H1 (cell line): ENCODE results near the gene PRKCH. TPM values are rescaled to one million over a fixed set of nuclear protein-coding genes. Genes with fewer than 3 reads are reported as not detected.

ENCODE experiments used
- CTCF ChIA-PET: fragments of 300-600 bp; sonication (Branson Sonifier 250); formaldehyde crosslinking; loops from one replicate; lab custom pipeline; 2021; ENCODE audit not compliant: partially characterized antibody; lab: Charles Lee
- POLR2A ChIA-PET: fragments of 300-600 bp; sonication (Branson Sonifier 250); formaldehyde crosslinking; loops from one replicate; lab custom pipeline; 2021; ENCODE audit warnings: inconsistent platforms; ENCODE audit not compliant: partially characterized antibody; lab: Charles Lee
- DNase-seq, 2 experiments: peaks; one replicate each; pipeline versions ENCODE4 v3.0.0 to v3.0.0-alpha.2; 2010 to 2022; ENCODE audit warnings: low spot score in 2 of 2, low read depth in 1 of 2, mixed read lengths in 1 of 2
- FAIRE-seq: peaks from 2 replicates; lab custom pipeline; 2011; peaks lifted over from hg19 to GRCh38; lab: Jason Lieb, UNC
- H2AFZ ChIP-seq: 2 replicates; pipeline ENCODE4 v1.8.1; 2012; ENCODE audit warnings: low read length, inconsistent platforms
- H2AK5ac ChIP-seq: 2 replicates; pipeline ENCODE4 v1.6.1; 2013; ENCODE audit warnings: low read depth, low read length
- H2BK120ac ChIP-seq: replicated peaks from 2 replicates; pipeline ENCODE3; 2013; ENCODE audit warnings: low read depth, low read length, inconsistent platforms
- H2BK12ac ChIP-seq: 2 replicates; pipeline ENCODE4 v1.6.1; 2013; ENCODE audit warnings: low read depth, low read length
- H2BK15ac ChIP-seq: 2 replicates; pipeline ENCODE4 v1.6.1; 2013; ENCODE audit warnings: low read length
- H2BK20ac ChIP-seq: 2 replicates; pipeline ENCODE4 v1.6.1; 2013; ENCODE audit warnings: low read length
- H2BK5ac ChIP-seq: 2 replicates; pipeline ENCODE4 v1.6.1; 2013; ENCODE audit warnings: low read depth, low read length
- H3K14ac ChIP-seq: 2 replicates; pipeline ENCODE4 v1.6.1; 2013; ENCODE audit warnings: inconsistent platforms; ENCODE audit not compliant: insufficient read length
- H3K18ac ChIP-seq: 2 replicates; pipeline ENCODE4 v1.6.1; 2013; ENCODE audit warnings: low read length; ENCODE audit errors: extremely low read depth
- H3K23ac ChIP-seq: 2 replicates; pipeline ENCODE4 v1.6.1; 2013; ENCODE audit warnings: inconsistent platforms; ENCODE audit not compliant: insufficient read length
- H3K23me2 ChIP-seq: 2 replicates; pipeline ENCODE4 v1.6.1; 2013; ENCODE audit warnings: low read depth, low read length
- H3K27ac ChIP-seq: 2 replicates; pipeline ENCODE4 v1.6.1; 2011; ENCODE audit warnings: low read depth, low read length, inconsistent platforms
- H3K27me3 ChIP-seq, 4 experiments: replicated peaks in 1 of 4; 1 replicate in 1 of 4; 2 replicates in 3 of 4; pipeline versions ENCODE4 v1.6.1 to v1.8.1; 2011 to 2013; ENCODE audit warnings: low read length in 3 of 4, mild to moderate bottlenecking in 3 of 4, inconsistent platforms in 2 of 4, mixed read lengths in 2 of 4, moderate library complexity in 1 of 4; ENCODE audit not compliant: control insufficient read depth in 3 of 4, insufficient read depth in 3 of 4; ENCODE audit errors: extremely low read depth in 1 of 4
- H3K36me3 ChIP-seq, 4 experiments: 2 replicates each; pipeline versions ENCODE4 v1.6.1 to v1.8.1; 2011 to 2013; ENCODE audit warnings: mild to moderate bottlenecking in 4 of 4, low read length in 3 of 4, moderate library complexity in 2 of 4, control low read depth in 1 of 4, inconsistent platforms in 1 of 4; ENCODE audit not compliant: insufficient read depth in 4 of 4, control insufficient read depth in 2 of 4
- H3K4ac ChIP-seq: replicated peaks from 2 replicates; pipeline ENCODE3; 2013; ENCODE audit warnings: low read length, low read depth, mixed read lengths, inconsistent platforms; ENCODE audit not compliant: insufficient read length
- H3K4me1 ChIP-seq, 4 experiments: replicated peaks in 1 of 4; 1 replicate in 1 of 4; 2 replicates in 3 of 4; pipeline versions ENCODE4 v1.6.1 to v1.8.1; 2011 to 2013; ENCODE audit warnings: low read length in 3 of 4, inconsistent platforms in 2 of 4, mixed read lengths in 1 of 4; ENCODE audit not compliant: insufficient read depth in 4 of 4, control insufficient read depth in 3 of 4
- H3K4me2 ChIP-seq, 2 experiments: 2 replicates each; pipeline versions ENCODE4 v1.6.1 to v1.8.1; 2011 to 2013; ENCODE audit warnings: low read depth in 2 of 2, low read length in 2 of 2, control low read depth in 1 of 2, inconsistent platforms in 1 of 2, mild to moderate bottlenecking in 1 of 2; ENCODE audit not compliant: insufficient read depth in 1 of 2
- H3K4me3 ChIP-seq, 4 experiments: fragments of 200-600, 300-600 bp in 1 of 4; sonication (generic), shearing (Covaris generic), sonication (Bioruptor Twin) in 1 of 4; 2 replicates each; pipeline versions ENCODE4 v1.5.1 to v1.8.1; 2011 to 2016; ENCODE audit warnings: low read length in 4 of 4, low read depth in 3 of 4, control low read depth in 2 of 4, inconsistent platforms in 2 of 4, mild to moderate bottlenecking in 2 of 4, mixed read lengths in 1 of 4, moderate library complexity in 1 of 4; ENCODE audit not compliant: insufficient read depth in 2 of 4; ENCODE audit errors: extremely low read depth in 1 of 4
- H3K56ac ChIP-seq: replicated peaks from 2 replicates; pipeline ENCODE3; 2013; ENCODE audit warnings: low read depth, mild to moderate bottlenecking, mixed read lengths, low read length, inconsistent platforms; ENCODE audit not compliant: insufficient read length
- H3K79me1 ChIP-seq: 2 replicates; pipeline ENCODE4 v1.6.1; 2013; ENCODE audit warnings: low read depth, low read length, control low read depth
- H3K79me2 ChIP-seq, 2 experiments: 2 replicates each; pipeline versions ENCODE4 v1.6.1 to v1.8.1; 2012 to 2013; ENCODE audit warnings: low read length in 2 of 2, mild to moderate bottlenecking in 2 of 2, inconsistent platforms in 1 of 2; ENCODE audit not compliant: insufficient read depth in 2 of 2, control insufficient read depth in 1 of 2
- H3K9ac ChIP-seq, 4 experiments: replicated peaks in 1 of 4; 1 replicate in 1 of 4; 2 replicates in 3 of 4; pipeline versions ENCODE4 v1.6.1 to v1.8.1; 2011 to 2013; ENCODE audit warnings: low read depth in 3 of 4, low read length in 3 of 4, control low read depth in 2 of 4, mild to moderate bottlenecking in 2 of 4, moderate library complexity in 2 of 4, inconsistent platforms in 1 of 4; ENCODE audit errors: extremely low read depth in 1 of 4
- H3K9me3 ChIP-seq, 2 experiments: 2 replicates each; pipeline versions ENCODE4 v1.6.1 to v1.8.1; 2012 to 2013; ENCODE audit warnings: mild to moderate bottlenecking in 2 of 2, moderate library complexity in 2 of 2, control low read depth in 1 of 2, inconsistent platforms in 1 of 2, low read depth in 1 of 2, low read length in 1 of 2, mixed read lengths in 1 of 2; ENCODE audit not compliant: insufficient read depth in 2 of 2
- H4K20me1 ChIP-seq, 2 experiments: replicated peaks in 1 of 2; 2 replicates each; pipeline versions ENCODE3 to v1.8.1; 2011 to 2013; ENCODE audit warnings: inconsistent platforms in 2 of 2, low read length in 2 of 2, mild to moderate bottlenecking in 1 of 2; ENCODE audit not compliant: insufficient read depth in 2 of 2, control insufficient read depth in 1 of 2
- H4K5ac ChIP-seq: 2 replicates; pipeline ENCODE4 v1.6.1; 2013; ENCODE audit warnings: low read length, low read depth, mixed read lengths, inconsistent platforms; ENCODE audit not compliant: insufficient read length
- H4K8ac ChIP-seq: 2 replicates; pipeline ENCODE4 v1.8.0; 2013; ENCODE audit warnings: mild to moderate bottlenecking, moderate library complexity, low read length, inconsistent platforms; ENCODE audit not compliant: insufficient read depth; ENCODE audit errors: extremely low read depth
- H4K91ac ChIP-seq: replicated peaks from 2 replicates; pipeline ENCODE3; 2013; ENCODE audit warnings: low read length, mixed read lengths, inconsistent platforms; ENCODE audit not compliant: insufficient read length
- GTF2F1 ChIP-seq: IDR thresholded peaks from 2 replicates; pipeline ENCODE4 v1.6.1; 2012; ENCODE audit warnings: low read depth, low read length, improper control_type of control experiment, borderline replicate concordance
- RNF2 ChIP-seq: fragments of 200-900, 300-1000 bp; sonication (generic); IDR thresholded peaks from 2 replicates; pipeline ENCODE4 v1.7.1; 2016; ENCODE audit warnings: borderline replicate concordance, low read depth, mild to moderate bottlenecking, antibody characterized with exemption, low read length; ENCODE audit not compliant: poor library complexity, severe bottlenecking; ENCODE audit errors: missing control alignments
- TCF12 ChIP-seq: IDR thresholded peaks from 2 replicates; pipeline ENCODE4 v1.6.1; 2011; ENCODE audit warnings: low read depth, mild to moderate bottlenecking, low read length
- WGBS, 2 experiments: shearing (Covaris generic) in 1 of 2; methylation state at CpG; one replicate each; pipeline versions ENCODE4 v1.1.6 to v1.1.7; 2013 to 2015; ENCODE audit warnings: low lambda C conversion rate in 2 of 2, mixed read lengths in 2 of 2, inconsistent platforms in 1 of 2, low coverage in 1 of 2, missing lambda C conversion rate in 1 of 2; ENCODE audit not compliant: insufficient replicate concordance in 2 of 2, insufficient coverage in 1 of 2, insufficient read length in 1 of 2; ENCODE audit errors: extremely low coverage in 1 of 2, missing lambda C conversion rate in 1 of 2; 5-methylcytosine and 5-hydroxymethylcytosine counted together
- polyA plus RNA-seq, 7 experiments: library from polyadenylated mRNA; depleted of rRNA in 3 of 7; stranded (reverse) in 5 of 7; unstranded in 2 of 7; fragments of >200 nt in 5 of 7; fragments of 200-250 nt in 2 of 7; gene quantifications; 1 replicate in 5 of 7; 2 replicates in 1 of 7; 4 replicates in 1 of 7; pipeline versions ENCODE4 v1.2.1 to v1.2.3, GENCODE V29; 2011 to 2013; ENCODE audit warnings: missing spikeins in 2 of 7, mixed read lengths in 2 of 7
- total RNA-seq: library from RNA; stranded (reverse); fragmentation: NEBNext Ultra II Directional; extraction: Animal tissue kit (Norgen Biotek cat#: 25700); gene quantifications from 2 replicates; pipeline ENCODE4 v1.2.1, GENCODE V29; 2021

Gene PRKCH
- total and polyA plus RNA-seq, 2 of the 8 experiments (the other 6 are each of a cell fraction or from before 2014, with no cell fraction given) = 6.4 to 7.0 TPM

GRCh38 chr14:61401461-61401860, 80.1 kb downstream of the PRKCH start:
- H3K18ac ChIP-seq = no peak overlapping the region
- H4K5ac ChIP-seq = no peak overlapping the region
- no peak overlapping the region for H4K8ac ChIP-seq
- no peaks in the 10 kb centered on the region; the same call in 1 of the 2 replicates for H3K23me2 ChIP-seq
- H3K4me3 ChIP-seq = no peak overlapping the region
- H3K36me3 ChIP-seq = no peaks in the 10 kb centered on the region
- H2BK20ac ChIP-seq = no peak overlapping the region
- H2AK5ac ChIP-seq = no peak overlapping the region
- no peak overlapping the region for H3K56ac ChIP-seq
- TF ChIP-seq TCF12 = no peak
- no peak for TF ChIP-seq GTF2F1
- TF ChIP-seq RNF2 = no peak
- H3K27me3 ChIP-seq = no peaks in the 10 kb centered on the region
- H2BK5ac ChIP-seq = no peak overlapping the region
- H4K20me1 ChIP-seq = no peaks in the 10 kb centered on the region
- H2AFZ ChIP-seq = no peak overlapping the region
- no peak overlapping the region for H3K9ac ChIP-seq
- H2BK15ac ChIP-seq = no peak overlapping the region
- no peak overlapping the region for H3K14ac ChIP-seq
- DNase-seq (no peak), FAIRE-seq (no peak)
- no peak overlapping the region for H2BK12ac ChIP-seq
- no peak overlapping the region for H3K4ac ChIP-seq
- no peaks in the 10 kb centered on the region for H3K79me1 ChIP-seq
- POLR2A ChIA-PET = interaction anchor here (1.1 kb wide), 1 partner anchor 9 kb away, joined by 4 read pairs; no protein-coding TSS in a partner anchor
- no peak overlapping the region for H3K4me2 ChIP-seq
- 95% methylated on average over 2 of the region's 2 CpGs; no CpG with 5 or more reads in 1 of the 2 experiments for WGBS, 2 experiments
- H3K9me3 ChIP-seq = no peaks in the 10 kb centered on the region
- H3K23ac ChIP-seq = no peak overlapping the region
- no peak overlapping the region for H3K27ac ChIP-seq
- peaks cover 0 to 5% (median 2%) of the 10 kb centered on the region in 4 experiments; a peak in 2 of 7 replicates for H3K4me1 ChIP-seq
- H3K79me2 ChIP-seq = no peaks in the 10 kb centered on the region
- H4K91ac ChIP-seq = no peak overlapping the region
- H2BK120ac ChIP-seq = no peak overlapping the region
- CTCF ChIA-PET = interaction anchor here (0.9 kb wide), 2 partner anchors 10 to 27 kb away, joined by 3 read pairs; no protein-coding TSS in a partner anchor
